MCF 10A (cell line): ENCODE measurements around the gene PPP1R26. TPM values are rescaled to one million over a fixed set of nuclear protein-coding genes. Genes with fewer than 3 reads are reported as not detected.

Experiments used
- BruUV-seq: library from RNA; stranded (reverse); fragments of 400-500 nt; replicated peaks from 2 replicates; lab custom pipeline; 2021; lab: Mats Ljungman, UMichigan
- CTCF ChIA-PET: fragments of 300-600 bp; sonication (Branson Sonifier 250); formaldehyde crosslinking; extraction: SDS; loops from one replicate; lab custom pipeline; 2021; ENCODE audit warnings: antibody characterized with exemption, inconsistent platforms; lab: Yijun Ruan, JAX
- POLR2A ChIA-PET: fragments of 300-600, 350-650 bp; sonication (Branson Sonifier 250); formaldehyde crosslinking; extraction: SDS; loops from one replicate; lab custom pipeline; 2020; ENCODE audit warnings: antibody characterized with exemption, inconsistent platforms; lab: Yijun Ruan, JAX
- DNase-seq: peaks from one replicate; pipeline ENCODE4 v3.0.0-alpha.2; 2018; ENCODE audit not compliant: unreplicated experiment
- H3K27ac Mint-ChIP-seq: one replicate; pipeline ENCODE4 v1.8.0; 2022; ENCODE audit warnings: mild to moderate bottlenecking, low read depth, mixed read lengths; ENCODE audit not compliant: unreplicated experiment
- H3K27me3 Mint-ChIP-seq: one replicate; pipeline ENCODE4 v1.8.0; 2022; ENCODE audit warnings: mixed read lengths; ENCODE audit not compliant: insufficient read depth, unreplicated experiment
- H3K36me3 Mint-ChIP-seq: one replicate; pipeline ENCODE4 v1.8.0; 2022; ENCODE audit warnings: mild to moderate bottlenecking, moderate library complexity, mixed read lengths; ENCODE audit not compliant: insufficient read depth, unreplicated experiment
- H3K4me1 Mint-ChIP-seq: one replicate; pipeline ENCODE4 v1.8.0; 2022; ENCODE audit warnings: mixed read lengths; ENCODE audit not compliant: insufficient read depth, unreplicated experiment
- H3K4me3 Mint-ChIP-seq: one replicate; pipeline ENCODE4 v1.8.0; 2022; ENCODE audit warnings: mild to moderate bottlenecking, moderate library complexity, mixed read lengths; ENCODE audit not compliant: unreplicated experiment
- H3K9me3 Mint-ChIP-seq: one replicate; pipeline ENCODE4 v1.8.0; 2022; ENCODE audit warnings: mixed read lengths; ENCODE audit not compliant: unreplicated experiment
- intact Hi-C: fragments of 100-400 bp; cut with micrococcal nuclease; formaldehyde crosslinking; loops from 2 replicates; pipeline ENCODE4 v1.14.1; 2022
- total RNA-seq: library from RNA; stranded (reverse); gene quantifications from 2 replicates; pipeline ENCODE4 v1.2.3, GENCODE V29; 2022
- TF ChIP-seq, protein P1 (sequence below): fragments of 200-600 bp; IDR thresholded peaks from one replicate; pipeline ENCODE4 v1.8.0; 2022; ENCODE audit warnings: antibody characterized with exemption, mild to moderate bottlenecking; ENCODE audit not compliant: unreplicated experiment

PPP1R26 gene
- total RNA-seq, 1 experiment from 2014 or later: 19.1 TPM

DNA sequence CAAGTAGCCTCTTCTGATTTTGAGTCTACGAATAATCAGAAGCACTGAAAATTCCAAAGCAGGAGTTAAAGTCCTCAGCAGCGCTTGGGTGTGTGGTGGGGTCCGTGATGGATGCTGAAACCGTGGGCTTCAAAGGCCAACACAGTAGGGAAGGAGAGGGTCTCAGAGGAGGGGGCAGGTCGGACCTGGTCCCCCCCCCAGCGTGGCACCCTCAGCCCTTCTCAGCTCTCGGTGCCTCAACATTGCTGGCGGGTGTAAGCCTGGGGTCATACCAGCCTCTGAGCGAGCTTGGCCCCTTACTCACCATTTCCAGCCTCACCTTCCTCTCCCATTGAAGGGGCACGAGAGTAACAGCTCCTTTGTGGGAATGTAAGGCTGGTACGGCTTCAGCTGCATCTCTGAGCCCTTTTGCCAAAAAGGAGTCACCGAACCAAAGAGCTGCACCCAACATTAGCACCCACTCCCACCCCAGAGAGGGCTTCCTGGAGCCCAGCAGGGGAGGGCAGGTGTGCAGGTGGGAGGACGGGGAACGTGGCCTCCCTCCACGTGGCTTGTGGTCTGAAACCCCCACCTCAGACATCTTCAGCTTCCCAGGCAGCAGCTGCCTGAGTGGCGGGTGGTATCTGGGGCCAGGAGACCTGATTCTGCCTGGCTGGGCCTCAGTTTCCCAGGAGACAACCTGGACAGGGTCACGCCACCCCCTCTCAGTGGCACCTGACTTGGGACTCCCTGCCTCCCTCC, 34.9 kb downstream of the PPP1R26 start:
- POLR2A ChIA-PET: no interaction called here
- Mint-ChIP-seq H3K27ac (no peak overlapping the region), H3K36me3 (no peaks in the 10 kb centered on the region), H3K9me3 (peaks cover 1% of the 10 kb centered on the region), H3K4me3 (no peak overlapping the region), H3K27me3 (peaks cover 25% of the 10 kb centered on the region), H3K4me1 (peaks cover 7% of the 10 kb centered on the region)
- BruUV-seq: no TSS peak
- CTCF ChIA-PET: interaction anchor here (0.6 to 0.7 kb wide), 2 partner anchors 53 to 769 kb away, joined by 3 read pairs; no protein-coding TSS in a partner anchor
- TF ChIP-seq, protein P1, sequence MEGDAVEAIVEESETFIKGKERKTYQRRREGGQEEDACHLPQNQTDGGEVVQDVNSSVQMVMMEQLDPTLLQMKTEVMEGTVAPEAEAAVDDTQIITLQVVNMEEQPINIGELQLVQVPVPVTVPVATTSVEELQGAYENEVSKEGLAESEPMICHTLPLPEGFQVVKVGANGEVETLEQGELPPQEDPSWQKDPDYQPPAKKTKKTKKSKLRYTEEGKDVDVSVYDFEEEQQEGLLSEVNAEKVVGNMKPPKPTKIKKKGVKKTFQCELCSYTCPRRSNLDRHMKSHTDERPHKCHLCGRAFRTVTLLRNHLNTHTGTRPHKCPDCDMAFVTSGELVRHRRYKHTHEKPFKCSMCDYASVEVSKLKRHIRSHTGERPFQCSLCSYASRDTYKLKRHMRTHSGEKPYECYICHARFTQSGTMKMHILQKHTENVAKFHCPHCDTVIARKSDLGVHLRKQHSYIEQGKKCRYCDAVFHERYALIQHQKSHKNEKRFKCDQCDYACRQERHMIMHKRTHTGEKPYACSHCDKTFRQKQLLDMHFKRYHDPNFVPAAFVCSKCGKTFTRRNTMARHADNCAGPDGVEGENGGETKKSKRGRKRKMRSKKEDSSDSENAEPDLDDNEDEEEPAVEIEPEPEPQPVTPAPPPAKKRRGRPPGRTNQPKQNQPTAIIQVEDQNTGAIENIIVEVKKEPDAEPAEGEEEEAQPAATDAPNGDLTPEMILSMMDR: no peak
- intact Hi-C loops: no loop called here
- no peak for DNase-seq

DNA sequence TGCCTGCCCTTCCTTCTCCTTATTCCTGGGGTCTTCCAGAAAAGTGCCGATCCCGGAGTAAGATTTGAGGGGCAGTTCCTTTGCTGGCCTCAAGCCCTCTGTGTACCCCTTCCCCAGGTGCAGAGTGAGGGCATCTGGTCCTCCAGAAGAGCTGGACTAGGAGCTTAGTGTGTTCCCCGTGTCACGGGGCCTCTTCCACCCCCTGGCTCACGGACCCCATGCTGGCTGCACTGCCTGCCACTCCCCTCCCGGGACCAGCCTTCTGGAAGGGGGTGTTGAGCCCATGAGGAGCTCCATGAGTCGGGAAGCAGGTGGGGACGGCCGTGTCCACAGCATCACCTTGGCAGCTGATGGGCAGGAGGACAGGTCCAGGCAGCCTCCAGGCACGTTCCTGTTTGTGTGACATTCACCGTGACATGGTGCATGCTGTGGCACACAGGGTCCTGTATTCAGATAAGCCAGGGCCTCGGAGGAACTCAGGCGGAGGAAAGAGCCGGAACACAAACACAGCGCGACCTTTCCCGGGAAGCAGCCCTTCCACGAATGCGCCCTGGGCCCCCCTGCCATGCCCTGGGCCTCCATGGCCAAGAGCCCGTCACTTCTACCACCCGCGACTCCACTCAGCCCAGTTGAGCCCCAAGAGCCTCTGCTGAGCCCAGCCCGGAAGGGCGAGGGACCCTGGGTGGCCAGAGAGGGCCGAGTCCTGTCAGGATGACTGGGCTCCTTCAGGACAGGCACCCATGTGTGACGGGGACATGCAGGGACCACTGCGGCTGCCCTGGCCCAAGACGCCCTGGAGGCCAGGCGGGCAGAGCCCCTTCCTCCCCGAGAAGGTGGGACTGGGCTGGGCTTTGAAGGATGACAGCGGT, 35.7 kb downstream of the PPP1R26 start:
- H3K4me1 Mint-ChIP-seq: peaks cover 7% of the 10 kb centered on the region
- POLR2A ChIA-PET: no interaction called here

DNA sequence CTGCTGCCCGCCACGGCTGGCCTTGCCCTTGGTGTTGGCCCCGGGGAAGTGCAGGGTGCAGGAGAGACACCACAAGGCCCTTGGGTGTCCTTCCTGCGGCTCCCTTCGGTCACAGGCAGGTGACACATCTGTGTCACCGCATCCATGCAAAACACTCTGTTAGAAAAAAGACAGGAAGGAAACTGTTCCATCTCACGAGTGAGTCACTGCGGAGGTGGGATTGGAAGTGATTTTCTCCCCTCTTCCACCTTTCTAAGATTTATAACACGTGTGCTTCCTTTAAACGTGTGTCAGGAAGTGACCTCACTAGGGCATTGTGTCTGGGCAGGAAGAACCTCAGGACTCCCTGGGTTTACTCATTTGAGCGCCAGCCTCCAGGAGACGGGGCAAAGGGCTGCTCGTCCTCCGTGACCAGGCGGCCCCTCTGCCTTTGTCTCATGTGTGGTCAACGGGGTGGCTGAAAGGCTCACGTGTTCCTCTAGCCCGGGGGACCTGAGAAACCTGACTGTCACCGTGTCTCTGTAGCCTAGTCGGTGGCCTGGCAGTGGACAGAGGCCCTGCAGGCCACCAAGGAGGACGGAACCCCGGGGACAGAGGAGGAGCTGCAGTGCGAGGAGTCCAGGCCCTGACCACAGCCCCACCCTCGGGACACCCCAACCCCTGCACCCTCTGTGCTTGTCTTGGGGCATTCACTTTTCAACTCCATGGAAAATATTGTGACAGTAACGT, 36.7 kb downstream of the PPP1R26 start:
- ChIA-PET POLR2A (no interaction called here), CTCF (interaction anchor here (0.6 kb wide), 1 partner anchor 86 kb away, joined by 4 read pairs; no protein-coding TSS in a partner anchor)
- no peak for DNase-seq
- Mint-ChIP-seq H3K4me3 (no peak overlapping the region), H3K4me1 (peaks cover 7% of the 10 kb centered on the region), H3K27me3 (peaks cover 28% of the 10 kb centered on the region), H3K36me3 (no peaks in the 10 kb centered on the region), H3K27ac (no peak overlapping the region), H3K9me3 (no peaks in the 10 kb centered on the region)
- TF ChIP-seq, protein P1: no peak
- intact Hi-C loops: no loop called here
- no TSS peak for BruUV-seq

More for the DNA sequence above, 35.7 kb downstream of the PPP1R26 start:
- DNase-seq: no peak
- TF ChIP-seq, protein P1: no peak
- intact Hi-C loops: no loop called here
- Mint-ChIP-seq H3K27me3 (peaks cover 28% of the 10 kb centered on the region), H3K4me3 (no peak overlapping the region), H3K27ac (no peak overlapping the region), H3K36me3 (no peaks in the 10 kb centered on the region), H3K9me3 (no peaks in the 10 kb centered on the region)
- BruUV-seq: no TSS peak
- CTCF ChIA-PET: interaction anchor here (0.7 kb wide), 1 partner anchor 53 kb away, joined by 3 read pairs; no protein-coding TSS in a partner anchor
